ENCODE results near the gene L1TD1.

DNA sequence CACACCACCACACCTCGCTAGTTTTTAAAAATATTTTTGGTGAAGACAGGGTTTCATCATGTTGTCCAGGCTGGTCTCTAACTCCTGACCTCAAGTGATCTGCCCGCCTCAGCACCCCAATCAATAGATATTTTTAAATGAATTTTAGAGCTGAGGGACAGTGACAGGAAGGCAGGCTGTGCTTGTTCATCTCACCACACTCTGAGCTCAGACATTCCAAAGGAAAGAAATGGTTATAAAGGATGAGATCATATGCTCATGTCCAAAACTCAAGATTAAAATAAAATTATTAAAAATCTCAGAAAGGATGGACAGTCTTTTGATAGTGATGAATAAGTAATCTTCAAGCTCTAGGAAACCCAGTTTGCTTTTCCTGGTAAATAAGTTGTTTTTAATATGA, 40.9 kb downstream of the L1TD1 start:
- TF ChIP-seq CTCF (conservative IDR thresholded peaks at IDR 0.05 in 1 of 2, IDR thresholded peaks at IDR 0.05 in 1 of 2; ENCODE audit: low read depth in 1 of 2, low read length in 2 of 2): no peak
- no peak for TF ChIP-seq EZH2 (IDR thresholded peaks at IDR 0.05; ENCODE audit: low read length, missing control alignments)

Data from fibroblast of lung (primary cell).